Spinal cord (tissue), 10 donors: ENCODE data around the gene QSOX1. TPM values are rescaled to one million over a fixed set of nuclear protein-coding genes. Genes with fewer than 3 reads are reported as not detected.

Experiments
- DNase-seq, 6 donors: peaks; one replicate each; pipeline versions ENCODE4 v3.0.0 to v3.0.0-alpha.2; 2013 to 2015; ENCODE audit warnings: low spot score in 6 of 6, low read depth in 4 of 6
- H3K27ac ChIP-seq: one replicate; pipeline ENCODE4 v1.5.1; 2013; ENCODE audit warnings: low read depth, low read length, control low read depth
- H3K27me3 ChIP-seq: one replicate; pipeline ENCODE4 v1.6.1; 2013; ENCODE audit warnings: low read length; ENCODE audit not compliant: control insufficient read depth, insufficient read depth
- H3K36me3 ChIP-seq: one replicate; pipeline ENCODE4 v1.6.1; 2013; ENCODE audit warnings: low read length; ENCODE audit not compliant: control insufficient read depth, insufficient read depth
- H3K4me1 ChIP-seq: one replicate; pipeline ENCODE4 v1.6.1; 2013; ENCODE audit warnings: low read length; ENCODE audit not compliant: control insufficient read depth, insufficient read depth
- H3K4me3 ChIP-seq: one replicate; pipeline ENCODE4 v1.5.1; 2013; ENCODE audit warnings: low read depth, low read length, control low read depth
- H3K9me3 ChIP-seq: one replicate; pipeline ENCODE4 v1.6.1; 2013; ENCODE audit warnings: low read length; ENCODE audit not compliant: control insufficient read depth, insufficient read depth
- WGBS: methylation state at CpG from one replicate; pipeline ENCODE4 v1.1.5; 2013; ENCODE audit warnings: missing lambda C conversion rate; ENCODE audit not compliant: insufficient coverage; 5-methylcytosine and 5-hydroxymethylcytosine counted together
- long read RNA-seq, 4 donors: transcript quantifications; one replicate each; lab custom pipeline, GENCODE V29; 2026
- polyA plus RNA-seq, 2 donors: library from polyadenylated mRNA; unstranded; fragments of 120-200 nt; gene quantifications; one replicate each; pipeline ENCODE4 v1.2.1, GENCODE V29; 2013; ENCODE audit not compliant: insufficient read length in 2 of 2
- total RNA-seq, 2 donors: library from RNA; depleted of rRNA in 1 of 2; stranded (reverse); fragments of 120-200 nt in 1 of 2; fragments of >200 nt in 1 of 2; gene quantifications; one replicate each; pipeline versions ENCODE4 v1.2.3 to v1.2.4, GENCODE V29; 2013 to 2014
- donor health status: healthy.

QSOX1 gene
- total RNA-seq: 10 to 100 TPM; 25.0 to 25.7 TPM
- 10 to 100 TPM; 39.7 to 46.5 TPM for polyA plus RNA-seq
- long read RNA-seq, donor 1, full-length matches to known transcripts: 6 of 33 reads
- long read RNA-seq, donor 1, partial matches to known transcripts: 27 of 33 reads
- long read RNA-seq, donor 1, other reads (novel, unspliced or antisense): 0 of 33 reads
- long read RNA-seq, donor 2, full-length matches to known transcripts: 2 of 11 reads
- long read RNA-seq, donor 2, partial matches to known transcripts: 9 of 11 reads
- long read RNA-seq, donor 2, other reads (novel, unspliced or antisense): 0 of 11 reads
- long read RNA-seq, donor 3, full-length matches to known transcripts: 4 of 14 reads
- long read RNA-seq, donor 3, partial matches to known transcripts: 10 of 14 reads
- long read RNA-seq, donor 3, other reads (novel, unspliced or antisense): 0 of 14 reads
- long read RNA-seq, donor 4, full-length matches to known transcripts: 26 of 61 reads
- long read RNA-seq, donor 4, partial matches to known transcripts: 29 of 61 reads
- long read RNA-seq, donor 4, other reads (novel, unspliced or antisense): 6 of 61 reads

GRCh38 chr1:180154325-180155181 is at the start of gene QSOX1:
QSOX1 (plus strand) TSS chr1:180154869; CDS start chr1:180154908, 39 bp downstream.
- H3K27me3 ChIP-seq: peaks cover 3% of the 10 kb centered on the region
- peak; percentile 74 to 96 (median 82) for DNase-seq
- H3K27ac ChIP-seq: peak within 1 kb of the TSS; percentile 78
- peaks cover 12% of the 10 kb centered on the region for H3K4me1 ChIP-seq
- WGBS: under 1% methylated on average over 88 of the region's 100 CpGs
- no peaks in the 10 kb centered on the region for H3K9me3 ChIP-seq
- no peaks in the 10 kb centered on the region for H3K36me3 ChIP-seq
- H3K4me3 ChIP-seq: peak within 1 kb of the TSS; percentile 84

GRCh38 chr1:180112091-180112490 is 42.6 kb upstream of the QSOX1 start:
- Histone ChIP-seq H3K27ac (no peak overlapping the region), H3K36me3 (peaks cover 17% of the 10 kb centered on the region), H3K27me3 (no peaks in the 10 kb centered on the region), H3K4me3 (no peak overlapping the region), H3K4me1 (no peaks in the 10 kb centered on the region), H3K9me3 (no peaks in the 10 kb centered on the region)
- WGBS: no CpG with 5 or more reads among the region's 2 CpGs
- DNase-seq: no peak

- H3K27ac ChIP-seq: no peak overlapping the region
- DNase-seq: peak in 1 of 6 donors; percentile 71
- H3K4me1 ChIP-seq: no peaks in the 10 kb centered on the region
- no peaks in the 10 kb centered on the region for H3K9me3 ChIP-seq
- no peak overlapping the region for H3K4me3 ChIP-seq
- no peaks in the 10 kb centered on the region for H3K27me3 ChIP-seq
- H3K36me3 ChIP-seq: peaks cover 13% of the 10 kb centered on the region
- no CpG with 5 or more reads among the region's 2 CpGs for WGBS
These were observed 41.6 kb upstream of the QSOX1 start for GRCh38 chr1:180112984-180113647.

- no peak for DNase-seq
- Histone ChIP-seq H3K4me1 (no peaks in the 10 kb centered on the region), H3K27me3 (no peaks in the 10 kb centered on the region), H3K4me3 (no peak overlapping the region), H3K9me3 (no peaks in the 10 kb centered on the region), H3K27ac (no peak overlapping the region), H3K36me3 (peaks cover 6% of the 10 kb centered on the region)
- no CpG with 5 or more reads among the region's 4 CpGs for WGBS
These were observed 40.2 kb upstream of the QSOX1 start for GRCh38 chr1:180114396-180114945.

GRCh38 chr1:180116964-180117763 is 37.5 kb upstream of the QSOX1 start:
- no peak for DNase-seq
- H3K4me1 ChIP-seq: no peaks in the 10 kb centered on the region
- no peaks in the 10 kb centered on the region for H3K36me3 ChIP-seq
- 88% methylated on average over 12 of the region's 14 CpGs for WGBS
- H3K27ac ChIP-seq: no peak overlapping the region
- no peaks in the 10 kb centered on the region for H3K27me3 ChIP-seq
- no peaks in the 10 kb centered on the region for H3K9me3 ChIP-seq
- no peak overlapping the region for H3K4me3 ChIP-seq

GRCh38 chr1:180117764-180118116 is 36.9 kb upstream of the QSOX1 start:
- H3K4me3 ChIP-seq: no peak overlapping the region
- no peaks in the 10 kb centered on the region for H3K27me3 ChIP-seq
- no peak for DNase-seq
- WGBS: no CpG with 5 or more reads among the region's 2 CpGs
- no peaks in the 10 kb centered on the region for H3K36me3 ChIP-seq
- H3K9me3 ChIP-seq: no peaks in the 10 kb centered on the region
- no peaks in the 10 kb centered on the region for H3K4me1 ChIP-seq
- H3K27ac ChIP-seq: no peak overlapping the region

- H3K4me1 ChIP-seq: no peaks in the 10 kb centered on the region
- H3K4me3 ChIP-seq: no peak overlapping the region
- no peaks in the 10 kb centered on the region for H3K9me3 ChIP-seq
- H3K36me3 ChIP-seq: no peaks in the 10 kb centered on the region
- no CpG with 5 or more reads among the region's 2 CpGs for WGBS
- no peaks in the 10 kb centered on the region for H3K27me3 ChIP-seq
- no peak overlapping the region for H3K27ac ChIP-seq
- no peak for DNase-seq
These were observed 34.8 kb upstream of the QSOX1 start for GRCh38 chr1:180119837-180120236.

- H3K4me1 ChIP-seq: no peaks in the 10 kb centered on the region
- H3K27me3 ChIP-seq: no peaks in the 10 kb centered on the region
- no peaks in the 10 kb centered on the region for H3K36me3 ChIP-seq
- no peaks in the 10 kb centered on the region for H3K9me3 ChIP-seq
- 87% methylated on average over 4 of the region's 4 CpGs for WGBS
- no peak overlapping the region for H3K27ac ChIP-seq
- DNase-seq: no peak
- H3K4me3 ChIP-seq: no peak overlapping the region
These were observed 31.2 kb upstream of the QSOX1 start for GRCh38 chr1:180123463-180123936.
